ENCODE measurements around the gene PDLIM3. TPM values are rescaled to one million over a fixed set of nuclear protein-coding genes. Genes with fewer than 3 reads are reported as not detected.

PDLIM3 gene
- total and polyA plus RNA-seq, 2 experiments from 2014 or later: 8.5 to 18.0 TPM

DNA sequence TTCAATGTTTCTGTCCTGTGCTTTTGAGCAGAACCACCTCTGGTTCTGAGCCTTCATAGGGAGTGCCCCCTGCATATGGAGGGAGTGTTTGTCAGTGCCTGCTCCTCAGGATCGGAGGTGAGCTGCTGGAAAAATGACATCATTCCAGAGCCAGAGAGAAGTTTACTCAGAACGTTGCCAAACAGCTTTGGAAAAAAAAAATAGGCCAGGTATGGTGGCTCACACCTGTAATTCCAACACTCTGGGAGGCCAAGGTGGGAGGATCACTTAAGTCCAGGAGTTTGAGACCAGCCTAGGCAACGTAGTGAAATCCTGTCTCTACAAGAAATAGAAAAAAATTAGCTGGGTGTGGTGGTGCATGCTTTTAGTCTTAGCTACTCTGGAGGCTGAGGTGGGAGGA, 27.2 kb upstream of the PDLIM3 start:
- H3K27ac Mint-ChIP-seq: no peak overlapping the region
- H3K27ac ChIP-seq (ENCODE audit: low read depth): no peak overlapping the region

More for the DNA sequence above, 27.2 kb upstream of the PDLIM3 start:
- Mint-ChIP-seq H3K9me3 (peaks cover 21% of the 10 kb centered on the region), H3K4me3 (no peak overlapping the region), H3K36me3 (ENCODE audit: low read depth) (peaks cover 8% of the 10 kb centered on the region), H3K27me3 (ENCODE audit: insufficient read depth, low read depth, poor library complexity) (peaks cover 6% of the 10 kb centered on the region), H3K4me1 (peaks cover 11% of the 10 kb centered on the region; the same call in 2 of the 3 replicates)
- Histone ChIP-seq H4K20me1 (replicated peaks; ENCODE audit: insufficient read depth) (no peaks in the 10 kb centered on the region), H3K27me3 (ENCODE audit: insufficient read depth) (no peaks in the 10 kb centered on the region), H3F3A (replicated peaks; ENCODE audit: low read depth) (no peaks in the 10 kb centered on the region), H3K4me1 (ENCODE audit: insufficient read depth) (no peaks in the 10 kb centered on the region), H2AFZ (no peak overlapping the region), H3K4me2 (no peak overlapping the region), H3K79me2 (replicated peaks; ENCODE audit: insufficient read depth) (no peaks in the 10 kb centered on the region), H3K9me2 (ENCODE audit: insufficient read depth) (0 out of 2 replicates have a peak, but pooled peaks cover 7% of the 10 kb centered on the region), H3K4me3 (no peak overlapping the region), H3K36me3 (ENCODE audit: insufficient read depth) (no peaks in the 10 kb centered on the region)
- ATAC-seq (no peak), DNase-seq (ENCODE audit: low spot score) (no peak)
- TF ChIP-seq NANOG (IDR thresholded peaks at IDR 0.05; ENCODE audit: borderline replicate concordance) (no peak), STAT1 (IDR thresholded peaks at IDR 0.05; ENCODE audit: unreplicated experiment) (no peak), EZH2phosphoT487 (IDR thresholded peaks at IDR 0.05; ENCODE audit: unreplicated experiment) (no peak), CREB1 (CRISPR knock-in tag; IDR thresholded peaks at IDR 0.05; ENCODE audit: low read depth) (no peak), CTCF (conservative IDR thresholded peaks at IDR 0.05; ENCODE audit: low read depth in 2 of 2) (no peak), JUNB (IDR thresholded peaks at IDR 0.05; ENCODE audit: unreplicated experiment) (no peak), EZH2 (IDR thresholded peaks at IDR 0.05; ENCODE audit: low read depth, unreplicated experiment) (no peak), POLR2AphosphoS5 (IDR thresholded peaks at IDR 0.05; ENCODE audit: low read depth) (no peak), ZNF114 (CRISPR knock-in tag; IDR thresholded peaks at IDR 0.05) (no peak), ZNF331 (CRISPR knock-in tag; IDR thresholded peaks at IDR 0.05; ENCODE audit: low read depth) (no peak)
- TF ChIP-seq, protein P1, sequence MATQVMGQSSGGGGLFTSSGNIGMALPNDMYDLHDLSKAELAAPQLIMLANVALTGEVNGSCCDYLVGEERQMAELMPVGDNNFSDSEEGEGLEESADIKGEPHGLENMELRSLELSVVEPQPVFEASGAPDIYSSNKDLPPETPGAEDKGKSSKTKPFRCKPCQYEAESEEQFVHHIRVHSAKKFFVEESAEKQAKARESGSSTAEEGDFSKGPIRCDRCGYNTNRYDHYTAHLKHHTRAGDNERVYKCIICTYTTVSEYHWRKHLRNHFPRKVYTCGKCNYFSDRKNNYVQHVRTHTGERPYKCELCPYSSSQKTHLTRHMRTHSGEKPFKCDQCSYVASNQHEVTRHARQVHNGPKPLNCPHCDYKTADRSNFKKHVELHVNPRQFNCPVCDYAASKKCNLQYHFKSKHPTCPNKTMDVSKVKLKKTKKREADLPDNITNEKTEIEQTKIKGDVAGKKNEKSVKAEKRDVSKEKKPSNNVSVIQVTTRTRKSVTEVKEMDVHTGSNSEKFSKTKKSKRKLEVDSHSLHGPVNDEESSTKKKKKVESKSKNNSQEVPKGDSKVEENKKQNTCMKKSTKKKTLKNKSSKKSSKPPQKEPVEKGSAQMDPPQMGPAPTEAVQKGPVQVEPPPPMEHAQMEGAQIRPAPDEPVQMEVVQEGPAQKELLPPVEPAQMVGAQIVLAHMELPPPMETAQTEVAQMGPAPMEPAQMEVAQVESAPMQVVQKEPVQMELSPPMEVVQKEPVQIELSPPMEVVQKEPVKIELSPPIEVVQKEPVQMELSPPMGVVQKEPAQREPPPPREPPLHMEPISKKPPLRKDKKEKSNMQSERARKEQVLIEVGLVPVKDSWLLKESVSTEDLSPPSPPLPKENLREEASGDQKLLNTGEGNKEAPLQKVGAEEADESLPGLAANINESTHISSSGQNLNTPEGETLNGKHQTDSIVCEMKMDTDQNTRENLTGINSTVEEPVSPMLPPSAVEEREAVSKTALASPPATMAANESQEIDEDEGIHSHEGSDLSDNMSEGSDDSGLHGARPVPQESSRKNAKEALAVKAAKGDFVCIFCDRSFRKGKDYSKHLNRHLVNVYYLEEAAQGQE (IDR thresholded peaks at IDR 0.05; ENCODE audit: unreplicated experiment): no peak
- TF ChIP-seq, protein P2, sequence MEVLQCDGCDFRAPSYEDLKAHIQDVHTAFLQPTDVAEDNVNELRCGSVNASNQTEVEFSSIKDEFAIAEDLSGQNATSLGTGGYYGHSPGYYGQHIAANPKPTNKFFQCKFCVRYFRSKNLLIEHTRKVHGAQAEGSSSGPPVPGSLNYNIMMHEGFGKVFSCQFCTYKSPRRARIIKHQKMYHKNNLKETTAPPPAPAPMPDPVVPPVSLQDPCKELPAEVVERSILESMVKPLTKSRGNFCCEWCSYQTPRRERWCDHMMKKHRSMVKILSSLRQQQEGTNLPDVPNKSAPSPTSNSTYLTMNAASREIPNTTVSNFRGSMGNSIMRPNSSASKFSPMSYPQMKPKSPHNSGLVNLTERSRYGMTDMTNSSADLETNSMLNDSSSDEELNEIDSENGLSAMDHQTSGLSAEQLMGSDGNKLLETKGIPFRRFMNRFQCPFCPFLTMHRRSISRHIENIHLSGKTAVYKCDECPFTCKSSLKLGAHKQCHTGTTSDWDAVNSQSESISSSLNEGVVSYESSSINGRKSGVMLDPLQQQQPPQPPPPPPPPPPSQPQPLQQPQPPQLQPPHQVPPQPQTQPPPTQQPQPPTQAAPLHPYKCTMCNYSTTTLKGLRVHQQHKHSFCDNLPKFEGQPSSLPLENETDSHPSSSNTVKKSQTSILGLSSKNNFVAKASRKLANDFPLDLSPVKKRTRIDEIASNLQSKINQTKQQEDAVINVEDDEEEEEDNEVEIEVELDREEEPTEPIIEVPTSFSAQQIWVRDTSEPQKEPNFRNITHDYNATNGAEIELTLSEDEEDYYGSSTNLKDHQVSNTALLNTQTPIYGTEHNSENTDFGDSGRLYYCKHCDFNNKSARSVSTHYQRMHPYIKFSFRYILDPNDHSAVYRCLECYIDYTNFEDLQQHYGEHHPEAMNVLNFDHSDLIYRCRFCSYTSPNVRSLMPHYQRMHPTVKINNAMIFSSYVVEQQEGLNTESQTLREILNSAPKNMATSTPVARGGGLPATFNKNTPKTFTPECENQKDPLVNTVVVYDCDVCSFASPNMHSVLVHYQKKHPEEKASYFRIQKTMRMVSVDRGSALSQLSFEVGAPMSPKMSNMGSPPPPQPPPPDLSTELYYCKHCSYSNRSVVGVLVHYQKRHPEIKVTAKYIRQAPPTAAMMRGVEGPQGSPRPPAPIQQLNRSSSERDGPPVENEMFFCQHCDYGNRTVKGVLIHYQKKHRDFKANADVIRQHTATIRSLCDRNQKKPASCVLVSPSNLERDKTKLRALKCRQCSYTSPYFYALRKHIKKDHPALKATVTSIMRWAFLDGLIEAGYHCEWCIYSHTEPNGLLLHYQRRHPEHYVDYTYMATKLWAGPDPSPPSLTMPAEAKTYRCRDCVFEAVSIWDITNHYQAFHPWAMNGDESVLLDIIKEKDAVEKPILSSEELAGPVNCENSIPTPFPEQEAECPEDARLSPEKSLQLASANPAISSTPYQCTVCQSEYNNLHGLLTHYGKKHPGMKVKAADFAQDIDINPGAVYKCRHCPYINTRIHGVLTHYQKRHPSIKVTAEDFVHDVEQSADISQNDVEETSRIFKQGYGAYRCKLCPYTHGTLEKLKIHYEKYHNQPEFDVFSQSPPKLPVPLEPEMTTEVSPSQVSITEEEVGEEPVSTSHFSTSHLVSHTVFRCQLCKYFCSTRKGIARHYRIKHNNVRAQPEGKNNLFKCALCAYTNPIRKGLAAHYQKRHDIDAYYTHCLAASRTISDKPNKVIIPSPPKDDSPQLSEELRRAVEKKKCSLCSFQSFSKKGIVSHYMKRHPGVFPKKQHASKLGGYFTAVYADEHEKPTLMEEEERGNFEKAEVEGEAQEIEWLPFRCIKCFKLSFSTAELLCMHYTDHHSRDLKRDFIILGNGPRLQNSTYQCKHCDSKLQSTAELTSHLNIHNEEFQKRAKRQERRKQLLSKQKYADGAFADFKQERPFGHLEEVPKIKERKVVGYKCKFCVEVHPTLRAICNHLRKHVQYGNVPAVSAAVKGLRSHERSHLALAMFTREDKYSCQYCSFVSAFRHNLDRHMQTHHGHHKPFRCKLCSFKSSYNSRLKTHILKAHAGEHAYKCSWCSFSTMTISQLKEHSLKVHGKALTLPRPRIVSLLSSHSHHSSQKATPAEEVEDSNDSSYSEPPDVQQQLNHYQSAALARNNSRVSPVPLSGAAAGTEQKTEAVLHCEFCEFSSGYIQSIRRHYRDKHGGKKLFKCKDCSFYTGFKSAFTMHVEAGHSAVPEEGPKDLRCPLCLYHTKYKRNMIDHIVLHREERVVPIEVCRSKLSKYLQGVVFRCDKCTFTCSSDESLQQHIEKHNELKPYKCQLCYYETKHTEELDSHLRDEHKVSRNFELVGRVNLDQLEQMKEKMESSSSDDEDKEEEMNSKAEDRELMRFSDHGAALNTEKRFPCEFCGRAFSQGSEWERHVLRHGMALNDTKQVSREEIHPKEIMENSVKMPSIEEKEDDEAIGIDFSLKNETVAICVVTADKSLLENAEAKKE (CRISPR knock-in tag; IDR thresholded peaks at IDR 0.05): no peak
- TF ChIP-seq, protein P3, sequence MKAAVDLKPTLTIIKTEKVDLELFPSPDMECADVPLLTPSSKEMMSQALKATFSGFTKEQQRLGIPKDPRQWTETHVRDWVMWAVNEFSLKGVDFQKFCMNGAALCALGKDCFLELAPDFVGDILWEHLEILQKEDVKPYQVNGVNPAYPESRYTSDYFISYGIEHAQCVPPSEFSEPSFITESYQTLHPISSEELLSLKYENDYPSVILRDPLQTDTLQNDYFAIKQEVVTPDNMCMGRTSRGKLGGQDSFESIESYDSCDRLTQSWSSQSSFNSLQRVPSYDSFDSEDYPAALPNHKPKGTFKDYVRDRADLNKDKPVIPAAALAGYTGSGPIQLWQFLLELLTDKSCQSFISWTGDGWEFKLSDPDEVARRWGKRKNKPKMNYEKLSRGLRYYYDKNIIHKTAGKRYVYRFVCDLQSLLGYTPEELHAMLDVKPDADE (IDR thresholded peaks at IDR 0.05): no peak

Data from GM23338 (cell line).